ENCODE measurements around the gene SLC26A11.
"Not testable (repeated sequence)": the region's sequence is repeated elsewhere in the genome, so short reads cannot be mapped to it uniquely, and the experiment has no call there.

DNA sequence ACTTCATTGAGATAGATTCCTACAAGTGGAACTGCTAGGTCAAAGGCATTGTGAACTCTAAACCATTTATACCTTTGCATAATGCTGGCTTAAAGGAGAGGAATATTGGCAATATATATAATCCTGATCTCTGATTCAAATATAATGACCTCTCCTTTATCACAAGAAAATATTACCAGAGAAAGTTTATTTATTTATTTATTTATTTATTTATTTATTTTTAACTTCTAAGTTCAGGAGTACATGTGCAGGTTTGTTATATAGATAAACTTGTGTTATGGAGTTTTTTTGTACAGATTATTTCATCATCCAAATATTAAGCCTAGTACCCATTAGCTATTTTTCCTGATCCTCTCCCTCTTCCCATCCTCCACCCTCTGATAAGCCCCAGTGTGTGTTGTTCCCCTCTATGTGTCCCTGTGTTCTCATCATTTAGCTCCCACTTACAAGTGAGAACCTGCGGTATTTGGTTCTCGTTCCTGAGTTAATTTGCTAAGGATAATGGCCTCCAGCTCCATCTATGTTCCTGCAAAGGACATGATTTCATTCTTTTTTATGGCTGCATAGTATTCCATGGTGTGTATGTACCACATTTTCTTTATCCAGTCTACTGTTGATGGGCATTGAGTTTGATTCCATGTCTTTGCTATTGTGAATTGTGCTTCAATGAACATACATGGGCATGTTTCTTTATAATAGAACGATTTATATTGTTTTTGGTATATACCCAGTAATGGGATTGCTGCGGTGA, 79.3 kb downstream of the SLC26A11 start:
- not testable (repeated sequence) for TF ChIP-seq CTCF, POLR2A (IDR thresholded peaks at IDR 0.05)
